Liver (tissue), 3 donors: Measurements from ENCODE around the gene ANTXR1.

ENCODE experiments used
- ATF3 ChIP-seq: IDR thresholded peaks from 2 replicates; pipeline ENCODE4 v1.6.1; 2016; ENCODE audit warnings: antibody characterized with exemption
- CTCF ChIP-seq: fragments of 150-350 bp; IDR thresholded peaks from 2 replicates; pipeline ENCODE4 v1.5.1; 2017; ENCODE audit warnings: improper control_type of control experiment, low read depth, low read length; ENCODE audit not compliant: missing input control
- EGR1 ChIP-seq, 2 donors: IDR thresholded peaks; 2 replicates each; pipeline ENCODE4 v1.6.1; 2016 to 2018; ENCODE audit warnings: antibody characterized with exemption in 2 of 2, low read depth in 2 of 2
- GABPA ChIP-seq, 2 donors: IDR thresholded peaks in 1 of 2; conservative IDR thresholded peaks in 1 of 2; 2 replicates each; pipeline ENCODE4 v1.6.1; 2016; ENCODE audit warnings: antibody characterized with exemption in 2 of 2, mild to moderate bottlenecking in 1 of 2, moderate library complexity in 1 of 2
- HNF4A ChIP-seq, 2 donors: conservative IDR thresholded peaks; 2 replicates each; pipeline ENCODE4 v1.6.1; 2016; ENCODE audit warnings: antibody characterized with exemption in 2 of 2, mild to moderate bottlenecking in 2 of 2
- HNF4G ChIP-seq: IDR thresholded peaks from 2 replicates; pipeline ENCODE4 v1.6.1; 2016; ENCODE audit warnings: antibody characterized with exemption
- JUND ChIP-seq, 2 donors: IDR thresholded peaks; 2 replicates each; pipeline ENCODE4 v1.6.1; 2016; ENCODE audit warnings: antibody characterized with exemption in 2 of 2
- MAX ChIP-seq: IDR thresholded peaks from 2 replicates; pipeline ENCODE4 v1.6.1; 2016; ENCODE audit warnings: antibody characterized with exemption
- NR2F2 ChIP-seq: IDR thresholded peaks from 2 replicates; pipeline ENCODE4 v1.6.1; 2016; ENCODE audit warnings: antibody characterized with exemption
- RAD21 ChIP-seq, 2 donors: IDR thresholded peaks; 2 replicates each; pipeline ENCODE4 v1.6.1; 2016; ENCODE audit warnings: antibody characterized with exemption in 2 of 2, mild to moderate bottlenecking in 2 of 2
- REST ChIP-seq: IDR thresholded peaks from 2 replicates; pipeline ENCODE4 v1.6.1; 2016; ENCODE audit warnings: antibody characterized with exemption, mild to moderate bottlenecking
- TAF1 ChIP-seq: conservative IDR thresholded peaks from 2 replicates; pipeline ENCODE4 v1.6.1; 2016; ENCODE audit warnings: antibody characterized with exemption, mild to moderate bottlenecking
- YY1 ChIP-seq: IDR thresholded peaks from 2 replicates; pipeline ENCODE4 v1.6.1; 2016; ENCODE audit warnings: antibody characterized with exemption, mild to moderate bottlenecking
- TF ChIP-seq, protein P1 (sequence below): IDR thresholded peaks from 2 replicates; pipeline ENCODE4 v1.6.1; 2016; ENCODE audit warnings: antibody characterized with exemption
- donor health status: healthy.
- donor health status: healthy.

- no peak for TF ChIP-seq YY1
- TF ChIP-seq HNF4A (conservative IDR thresholded peaks at IDR 0.05) = no peak
- no peak for TF ChIP-seq TAF1
- TF ChIP-seq CTCF = no peak
- TF ChIP-seq ATF3 = no peak
- TF ChIP-seq HNF4G = no peak
- TF ChIP-seq, protein P1, sequence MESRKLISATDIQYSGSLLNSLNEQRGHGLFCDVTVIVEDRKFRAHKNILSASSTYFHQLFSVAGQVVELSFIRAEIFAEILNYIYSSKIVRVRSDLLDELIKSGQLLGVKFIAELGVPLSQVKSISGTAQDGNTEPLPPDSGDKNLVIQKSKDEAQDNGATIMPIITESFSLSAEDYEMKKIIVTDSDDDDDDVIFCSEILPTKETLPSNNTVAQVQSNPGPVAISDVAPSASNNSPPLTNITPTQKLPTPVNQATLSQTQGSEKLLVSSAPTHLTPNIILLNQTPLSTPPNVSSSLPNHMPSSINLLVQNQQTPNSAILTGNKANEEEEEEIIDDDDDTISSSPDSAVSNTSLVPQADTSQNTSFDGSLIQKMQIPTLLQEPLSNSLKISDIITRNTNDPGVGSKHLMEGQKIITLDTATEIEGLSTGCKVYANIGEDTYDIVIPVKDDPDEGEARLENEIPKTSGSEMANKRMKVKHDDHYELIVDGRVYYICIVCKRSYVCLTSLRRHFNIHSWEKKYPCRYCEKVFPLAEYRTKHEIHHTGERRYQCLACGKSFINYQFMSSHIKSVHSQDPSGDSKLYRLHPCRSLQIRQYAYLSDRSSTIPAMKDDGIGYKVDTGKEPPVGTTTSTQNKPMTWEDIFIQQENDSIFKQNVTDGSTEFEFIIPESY = no peak
- no peak for TF ChIP-seq MAX
- no peak for TF ChIP-seq JUND (IDR thresholded peaks at IDR 0.05)
- no peak for TF ChIP-seq RAD21 (IDR thresholded peaks at IDR 0.05)
- TF ChIP-seq REST = no peak
- no peak for TF ChIP-seq GABPA (IDR thresholded peaks at IDR 0.05 in 1 of 2, conservative IDR thresholded peaks at IDR 0.05 in 1 of 2)
- no peak for TF ChIP-seq EGR1 (IDR thresholded peaks at IDR 0.05; ENCODE audit: low read depth in 2 of 2)
- TF ChIP-seq NR2F2 = no peak
Measured at GRCh38 chr2:69054431-69054830, 41.5 kb downstream of the ANTXR1 start.
